Stimulated activated CD4-positive, alpha-beta T cell treated with anti-CD3 and anti-CD28 coated beads, Interleukin-1b, Interleukin-23, amount 100 ng/mL, for 48 hours (primary cell): Measurements from ENCODE around the gene CORO1C.
A peak's percentile ranks its signal among the peaks of the same experiment; 100 is the strongest.
"Not testable (repeated sequence)": the region's sequence is repeated elsewhere in the genome, so short reads cannot be mapped to it uniquely, and the experiment has no call there.

Experiments used
- DNase-seq: peaks from one replicate; pipeline ENCODE4 v3.0.0-alpha.2; 2020

The CORO1C gene

DNA sequence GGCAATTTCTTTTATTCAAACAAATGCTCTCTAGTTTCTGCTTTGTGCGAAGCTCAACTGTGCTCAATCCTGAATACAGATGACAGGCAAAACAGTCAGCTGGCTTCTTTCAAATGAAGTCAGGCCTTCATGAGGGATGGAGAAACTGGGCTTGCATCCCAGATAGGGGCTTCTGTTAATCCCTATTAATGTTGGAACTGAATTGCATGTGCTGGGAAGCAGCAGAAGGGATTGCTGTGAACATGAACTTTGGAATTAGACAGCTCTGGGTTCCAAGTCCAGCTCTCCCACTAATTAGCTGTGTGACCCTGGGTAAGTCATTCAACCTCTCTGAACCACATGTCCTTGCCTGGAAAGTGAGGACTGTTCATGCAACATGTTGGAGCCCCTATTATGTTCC, 21.1 kb upstream of the CORO1C start:
- no peak for DNase-seq

DNA sequence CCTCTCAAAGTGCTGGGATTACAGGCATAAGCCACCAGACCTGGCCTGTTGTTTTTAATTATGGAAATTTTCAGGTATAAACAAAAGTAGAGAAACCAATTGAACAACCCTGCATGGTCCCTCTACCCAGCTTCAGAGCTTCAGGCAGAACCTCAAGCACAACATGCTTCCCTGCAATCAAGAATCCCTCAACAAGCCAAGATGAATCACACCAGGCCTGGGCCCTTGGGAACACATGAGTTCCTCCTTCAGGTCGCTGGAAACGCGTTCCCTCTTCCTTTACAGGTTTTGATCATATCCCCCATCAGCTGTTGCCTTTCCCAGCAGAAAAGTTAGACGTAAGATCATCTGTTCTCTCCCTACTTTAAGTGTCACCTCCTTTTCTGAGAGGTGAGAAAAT, 20.5 kb upstream of the CORO1C start:
- no peak for DNase-seq

DNA sequence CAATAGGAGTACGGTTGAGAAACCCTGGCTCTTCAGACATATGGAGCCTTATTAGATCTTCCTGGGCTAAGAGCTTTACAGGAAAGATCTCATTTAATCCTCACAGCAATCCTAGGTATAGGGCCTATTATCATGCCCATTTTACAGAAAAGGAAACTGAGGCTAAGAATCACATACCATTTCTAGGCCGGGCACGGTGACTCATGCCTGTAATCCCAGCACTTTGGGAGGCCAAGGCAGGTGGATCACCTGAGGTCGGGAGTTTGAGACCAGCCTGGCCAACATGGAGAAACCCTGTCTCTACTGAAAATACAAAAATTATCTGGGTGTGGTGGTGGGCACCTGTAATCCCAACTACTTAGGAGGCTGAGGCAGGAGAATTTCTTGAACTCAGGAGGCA, 19.7 kb upstream of the CORO1C start:
- DNase-seq: not testable (repeated sequence)

DNA sequence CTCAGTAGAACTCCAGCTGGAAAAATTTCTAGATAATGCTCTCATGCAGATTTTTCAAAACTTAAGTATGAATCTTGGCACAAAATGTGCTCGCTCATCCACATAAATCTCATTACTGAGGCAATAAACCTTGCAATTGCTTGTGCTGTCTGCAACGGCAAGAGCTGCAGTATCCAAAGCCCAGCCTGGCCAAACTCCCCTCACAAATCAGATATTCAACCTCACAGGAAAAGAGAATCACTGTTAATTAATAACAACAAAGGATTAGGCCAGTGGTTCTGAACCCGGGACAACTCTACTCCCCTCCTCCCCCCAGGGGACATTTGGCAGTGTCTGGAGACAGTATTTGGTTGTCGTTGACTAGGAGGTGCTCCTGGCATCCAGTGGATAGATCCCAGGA, 19.2 kb upstream of the CORO1C start:
- no peak for DNase-seq

DNA sequence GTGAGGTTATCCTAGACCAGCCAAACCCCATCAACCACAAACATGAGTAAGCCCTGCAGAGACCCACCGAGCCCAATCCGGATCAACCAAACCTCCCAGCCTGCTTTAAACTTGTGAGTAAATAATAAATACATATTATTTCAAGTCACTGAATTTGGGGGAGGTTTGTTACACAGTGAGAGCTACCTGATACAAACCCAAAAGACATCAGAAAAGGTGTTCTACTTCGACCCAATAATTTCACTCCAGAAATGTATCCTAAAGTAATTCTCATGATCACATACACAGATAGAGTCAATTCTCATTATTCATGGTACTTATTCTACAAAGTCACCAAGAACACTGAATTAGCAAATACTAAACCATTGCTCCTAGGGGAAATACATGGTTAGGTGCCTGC, 16.2 kb upstream of the CORO1C start:
- DNase-seq: no peak

DNA sequence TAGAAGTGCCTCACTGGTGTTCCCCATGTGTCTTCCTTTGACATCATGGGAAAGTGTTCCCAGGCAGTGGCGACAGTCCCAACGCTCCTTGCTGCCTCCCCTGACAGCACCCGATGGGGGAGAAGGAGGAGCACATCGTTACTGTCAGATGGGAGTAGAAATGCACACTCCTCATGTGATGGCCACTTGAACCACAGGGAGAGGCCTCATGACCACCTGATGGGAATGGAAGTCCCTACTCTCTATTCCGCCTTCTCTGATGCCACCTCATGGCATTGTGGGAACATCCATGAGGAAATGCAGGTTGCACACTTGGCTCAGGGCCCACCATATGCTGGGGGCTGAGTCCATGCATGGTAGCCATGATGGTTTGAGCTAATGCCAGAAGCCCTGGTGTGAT, 14.3 kb upstream of the CORO1C start:
- DNase-seq: no peak

DNA sequence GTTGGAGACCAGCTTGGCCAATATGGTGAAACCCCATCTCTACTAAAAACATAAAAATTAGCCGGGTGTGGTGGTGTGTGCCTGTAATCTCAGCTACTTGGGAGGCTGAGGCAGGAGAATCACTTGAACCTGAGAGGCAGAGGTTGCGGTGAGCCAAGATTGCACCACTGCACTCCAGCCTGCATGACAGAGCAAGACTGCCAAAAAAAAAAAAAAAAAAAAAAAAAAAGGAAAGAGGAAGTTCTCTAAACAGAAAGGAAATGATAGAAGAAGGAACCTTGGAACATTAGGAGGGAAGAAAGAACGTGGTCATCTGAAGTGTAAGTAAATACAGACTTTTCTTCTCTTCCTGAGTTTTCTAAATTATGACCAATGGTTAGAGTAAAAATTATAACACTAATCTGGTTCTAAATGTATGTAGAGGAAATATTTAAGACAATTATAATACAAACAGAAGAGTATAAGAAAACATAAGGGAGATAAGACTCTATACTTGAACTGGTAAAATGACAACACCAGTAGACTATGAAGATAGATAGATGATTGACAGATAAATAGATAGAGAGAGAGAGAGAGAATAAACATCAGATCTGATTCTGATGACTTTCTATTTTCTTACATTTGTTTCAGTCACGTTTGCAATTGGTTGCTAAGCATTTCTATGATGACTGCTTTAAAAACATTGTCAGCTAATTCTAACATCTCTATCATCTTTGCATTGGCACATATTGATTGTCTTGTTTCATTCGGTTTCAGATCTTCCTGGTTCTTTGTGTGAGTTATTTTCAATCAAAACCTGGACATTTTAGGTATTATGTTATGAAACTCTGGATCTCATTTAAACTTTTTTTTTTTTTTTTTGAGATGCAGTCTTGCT, 12.9 kb upstream of the CORO1C start:
- DNase-seq: no peak

DNA sequence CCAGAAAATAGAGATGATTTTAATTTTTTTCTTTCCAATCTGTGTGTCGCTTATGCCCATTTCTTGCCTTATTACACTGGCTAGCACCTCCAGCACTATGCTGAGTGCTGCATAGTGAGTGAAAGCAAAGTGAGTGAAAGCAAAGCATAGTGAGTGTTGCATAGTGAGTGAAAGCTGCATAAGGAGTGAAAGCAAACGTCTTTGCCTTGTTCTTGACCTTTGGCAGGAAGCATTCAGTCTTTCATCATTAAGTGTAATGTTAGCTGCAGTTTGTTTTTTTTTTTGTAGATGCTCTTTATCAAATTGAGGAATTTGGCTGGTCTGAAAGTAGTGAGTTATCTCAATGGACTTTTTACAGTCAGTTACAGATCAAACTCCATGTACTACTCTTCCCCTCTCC, 6.9 kb upstream of the CORO1C start:
- DNase-seq: no peak

DNA sequence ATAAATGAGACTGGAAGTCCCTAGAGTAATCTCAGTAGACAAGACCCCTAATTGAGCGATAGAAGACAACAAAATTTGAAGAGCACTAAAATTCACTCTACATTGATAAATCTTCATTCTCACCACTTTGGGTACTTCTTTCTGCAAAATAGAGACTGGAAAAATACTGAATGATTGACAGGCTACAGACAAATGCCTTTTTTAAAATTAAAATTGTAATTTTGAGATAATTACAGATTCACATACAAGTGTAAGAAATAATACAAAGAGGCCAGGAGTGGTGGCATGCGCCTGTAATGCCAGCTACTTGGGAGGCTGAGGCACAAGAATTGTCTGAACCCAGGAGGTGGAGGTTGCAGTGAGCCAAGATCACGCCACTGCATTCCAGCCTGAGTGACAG, 4.5 kb upstream of the CORO1C start:
- DNase-seq: no peak

DNA sequence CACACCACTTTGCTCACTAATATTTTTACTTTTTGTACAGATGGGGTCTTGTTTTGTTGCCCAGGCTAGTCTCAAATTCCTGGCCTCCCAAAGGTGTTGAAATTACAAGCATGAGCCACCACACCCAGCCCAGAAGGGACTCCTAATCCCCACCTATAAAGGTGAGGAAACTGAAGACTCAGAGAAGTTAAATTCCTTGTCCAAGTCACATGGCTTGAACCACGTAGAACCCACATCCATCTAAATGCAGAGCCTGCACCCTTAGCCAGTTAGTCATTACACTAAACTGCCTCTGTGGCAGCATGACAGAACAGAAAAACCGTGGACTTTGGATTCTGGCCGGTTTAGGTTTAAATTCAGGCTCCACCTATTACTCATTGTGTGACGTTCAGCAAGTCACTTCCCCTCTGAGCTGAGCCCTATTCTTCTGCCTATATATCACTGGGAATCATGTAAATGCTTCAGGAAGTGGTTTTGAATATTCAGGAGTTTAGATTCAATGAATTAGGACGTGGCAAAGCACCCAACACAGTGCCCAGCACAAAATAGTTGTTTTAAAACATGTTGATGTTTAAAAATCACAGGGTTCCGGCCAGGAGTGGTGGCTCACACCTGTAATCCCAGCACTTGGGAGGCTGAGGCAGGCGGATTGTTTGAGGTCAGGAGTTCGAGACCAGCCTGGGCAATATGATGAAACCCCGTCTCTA, 3.0 kb upstream of the CORO1C start:
- DNase-seq: peak; percentile 24

DNA sequence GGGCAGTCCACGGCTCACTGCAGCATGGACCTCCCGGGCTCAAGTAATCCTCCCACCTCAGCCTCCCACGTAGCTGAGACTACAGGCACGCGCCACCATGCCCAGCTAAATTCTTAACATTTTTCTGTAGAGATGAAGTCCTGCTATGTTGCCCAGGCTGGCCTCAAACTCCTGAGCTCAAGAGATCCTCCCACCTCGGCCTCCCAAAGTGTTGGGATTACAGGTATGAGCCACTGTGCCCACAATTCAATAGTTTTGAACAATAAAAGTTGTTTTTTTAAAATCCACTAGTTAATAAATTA, 1.9 kb upstream of the CORO1C start:
- DNase-seq: not testable (repeated sequence)

DNA sequence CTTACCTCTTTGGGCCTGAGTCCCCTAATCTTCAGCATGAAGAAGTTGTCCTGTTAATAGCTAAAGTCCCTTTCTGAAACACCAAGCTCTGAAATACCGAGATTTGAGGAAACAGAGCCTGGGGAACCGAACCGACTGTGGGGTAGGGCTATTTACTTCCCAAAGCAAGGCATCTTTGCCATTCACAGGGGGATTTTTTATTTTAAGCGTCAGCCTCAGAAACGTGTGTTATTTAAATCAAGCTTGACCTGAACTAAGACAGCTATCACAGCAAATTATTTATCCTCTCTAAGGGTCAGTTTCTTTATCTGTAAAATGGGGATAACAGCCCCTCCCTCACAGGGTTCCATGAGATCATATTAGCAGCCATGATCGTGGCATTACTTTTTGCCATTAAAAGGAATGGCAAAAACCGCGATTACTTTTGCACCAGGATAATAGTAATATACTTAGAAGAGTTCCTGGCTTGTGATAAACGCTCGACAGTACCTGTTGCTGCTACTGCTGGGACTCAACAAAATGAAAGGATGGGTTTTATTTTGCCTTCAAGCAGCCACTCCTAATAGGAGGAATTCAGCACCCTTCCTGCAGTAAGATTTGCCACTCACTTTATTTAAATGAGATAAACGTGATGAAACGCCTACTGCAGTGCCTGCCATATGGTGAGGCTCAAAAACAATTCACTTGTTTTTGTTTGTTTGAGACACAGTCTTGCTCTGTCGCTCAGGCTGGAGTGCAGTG, 1.3 kb upstream of the CORO1C start:
- DNase-seq: no peak

DNA sequence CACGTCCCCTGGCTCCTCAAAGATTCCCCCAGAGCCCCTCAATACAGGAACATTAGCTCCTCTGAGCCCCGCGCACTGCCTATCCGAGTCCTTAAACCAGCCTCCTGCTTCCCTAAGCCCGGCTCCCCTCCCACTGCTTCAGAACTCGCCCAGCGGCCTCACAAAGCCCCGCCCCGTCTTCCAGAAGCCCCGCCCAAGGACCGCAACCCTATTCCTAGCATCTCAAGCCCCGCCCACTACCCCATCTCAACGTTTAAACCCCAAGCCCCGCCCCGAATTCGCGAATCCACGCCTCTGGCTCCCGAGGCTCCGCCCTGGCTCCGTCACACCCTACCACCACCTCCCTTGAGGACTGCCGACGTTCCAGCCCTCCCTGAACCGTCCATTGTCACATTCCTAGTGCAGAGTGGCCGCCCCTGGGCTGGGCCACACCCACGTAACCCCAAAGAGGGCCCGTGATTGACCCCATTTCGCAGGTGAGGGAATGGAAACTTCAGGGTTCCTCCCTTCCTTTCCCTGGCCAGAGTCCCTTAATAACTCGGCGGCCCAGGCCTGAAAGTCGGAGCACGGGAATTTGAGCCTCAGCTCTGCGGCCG, 646 bp upstream of the CORO1C start:
- DNase-seq: peak; percentile 97

DNA sequence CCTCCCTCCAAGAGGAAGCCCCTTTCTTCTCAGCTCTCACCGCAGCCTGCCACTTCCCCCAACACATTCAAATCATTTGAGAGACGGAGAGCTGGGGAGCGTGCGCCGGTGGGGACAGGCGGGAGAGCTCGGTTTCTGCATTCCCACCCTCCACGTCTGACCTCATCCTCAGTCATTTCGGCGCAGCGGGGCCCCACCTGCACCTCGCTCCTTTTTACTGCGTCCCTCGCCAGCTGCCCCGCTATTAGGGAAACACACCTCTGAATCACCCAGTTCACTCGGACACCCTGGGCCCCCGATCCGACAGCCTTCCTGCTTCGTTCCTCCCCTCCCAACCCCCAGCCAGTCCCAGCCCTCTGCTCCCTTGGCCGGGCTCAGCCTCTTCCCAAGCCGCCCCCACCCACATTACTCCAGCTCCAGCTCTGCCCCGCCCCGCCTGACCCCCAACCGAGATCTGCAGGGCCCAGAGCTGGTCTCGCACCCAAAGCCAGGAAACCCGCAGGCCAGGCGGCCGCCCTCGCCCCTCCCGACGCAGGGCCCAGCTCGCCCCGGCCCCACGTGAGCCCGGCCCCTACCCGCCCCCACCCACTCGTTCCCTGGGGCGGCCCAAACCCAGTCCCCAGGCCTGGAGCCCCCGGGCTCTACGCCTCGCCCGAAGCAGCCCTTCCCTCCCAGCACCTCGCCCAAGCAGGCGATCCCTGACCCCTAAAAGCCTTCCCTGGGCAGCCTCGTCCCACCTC, 783 bp downstream of the CORO1C start:
- DNase-seq: peak; percentile 48

DNA sequence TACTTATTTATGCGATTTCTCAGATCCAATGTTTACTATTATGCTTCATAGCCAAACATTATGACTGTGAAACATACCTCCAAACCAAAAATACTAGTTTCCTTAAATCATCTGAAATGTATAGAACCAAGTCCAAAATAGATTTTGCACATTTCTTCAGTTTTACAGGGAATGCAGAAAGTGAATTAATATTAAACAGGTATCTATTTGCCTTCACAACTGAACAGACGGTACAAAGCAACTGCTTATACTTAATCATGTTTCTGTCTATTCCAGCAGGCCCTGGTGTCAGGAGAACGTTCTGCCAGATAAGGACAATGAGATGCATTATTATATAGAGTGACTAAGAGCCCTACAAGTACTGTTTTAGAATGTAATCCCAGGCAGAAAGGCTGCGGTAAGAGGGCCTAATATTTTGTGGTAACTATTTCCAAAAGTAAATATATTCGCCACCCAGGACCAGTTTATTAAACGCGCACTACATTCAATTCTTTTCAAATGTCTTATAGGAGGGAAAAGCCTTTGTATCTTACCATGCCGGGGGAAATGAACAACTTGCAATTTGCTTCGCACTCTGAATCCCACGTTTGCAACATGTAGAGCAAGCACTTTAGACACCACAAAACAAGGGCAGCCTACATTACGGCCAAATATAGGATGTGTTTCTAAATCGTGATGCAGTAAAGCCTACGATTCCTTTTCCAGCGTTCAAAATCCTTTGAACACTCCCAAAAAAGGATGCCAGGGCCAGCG, 1.5 kb downstream of the CORO1C start:
- DNase-seq: no peak

DNA sequence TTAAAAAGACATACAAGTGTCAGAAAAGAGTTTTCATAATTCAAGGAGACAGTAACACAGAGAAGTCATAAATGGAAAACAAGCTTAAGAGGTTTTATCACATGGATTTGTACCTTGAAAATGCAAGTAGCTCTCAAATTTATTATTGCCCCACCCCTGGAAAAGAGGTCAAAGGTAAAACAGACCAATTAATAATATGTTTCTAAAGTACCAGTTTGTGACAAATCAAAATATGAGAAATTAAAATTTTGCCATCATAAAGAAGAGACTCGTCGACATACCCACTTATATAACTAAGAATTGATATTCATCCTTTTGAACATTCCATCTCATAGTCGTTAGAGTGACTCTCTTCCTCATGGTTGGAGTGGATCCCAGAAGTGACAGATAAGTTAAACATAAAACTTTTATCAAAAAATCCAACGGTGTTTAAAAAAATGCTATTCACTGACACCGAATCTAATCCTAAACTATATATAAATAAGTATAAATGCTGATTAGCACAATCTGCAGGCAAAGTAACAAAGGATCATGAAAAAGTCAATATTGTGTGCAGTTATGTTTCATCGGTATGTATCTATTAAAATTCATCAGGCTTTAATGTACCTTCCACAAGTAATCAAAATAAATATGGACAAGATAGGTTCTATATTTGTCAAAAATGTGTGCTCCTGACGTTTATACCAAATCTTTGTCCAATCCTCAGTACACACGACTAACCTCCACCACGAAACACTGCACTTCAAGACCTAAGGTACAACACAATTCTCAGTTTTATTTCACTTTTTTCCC, 2.3 kb downstream of the CORO1C start:
- no peak for DNase-seq

DNA sequence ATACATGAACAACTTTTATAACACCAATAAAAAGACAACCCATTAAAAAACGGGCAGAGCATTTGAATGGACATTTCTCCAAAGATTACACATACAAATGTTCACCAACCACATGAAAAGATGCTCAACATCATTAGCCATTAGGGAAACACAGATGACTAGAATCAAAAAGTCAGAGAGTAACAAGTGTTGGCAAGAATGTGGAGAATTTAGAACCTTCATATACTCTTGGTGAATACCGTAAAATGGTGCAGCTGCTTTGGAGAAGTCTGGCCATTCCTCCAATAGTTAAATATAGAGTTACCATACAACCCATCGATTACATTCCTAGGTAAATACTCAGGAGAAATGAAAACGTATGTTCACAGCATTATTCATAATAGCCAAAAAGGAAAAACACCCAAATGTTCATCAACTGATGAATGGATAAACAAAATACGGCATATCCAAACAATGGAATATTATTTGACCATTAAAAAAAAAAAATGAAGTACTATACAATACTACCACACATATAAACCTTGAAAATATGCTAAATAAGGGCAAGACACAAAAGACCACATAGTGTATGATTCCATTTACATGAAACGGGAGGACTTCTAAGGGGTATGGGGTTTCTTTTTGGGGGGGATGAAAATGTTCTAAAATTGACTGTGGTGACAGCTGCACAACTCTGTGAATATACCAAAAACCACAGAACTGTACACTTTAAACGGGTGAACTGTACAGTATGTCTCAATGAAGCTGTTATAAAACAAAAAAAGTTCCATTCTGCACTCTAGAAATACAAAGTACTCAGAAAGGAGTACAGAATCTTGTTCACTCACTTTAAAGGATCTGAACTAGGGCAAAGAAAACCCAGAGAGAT, 3.2 kb downstream of the CORO1C start:
- no peak for DNase-seq

DNA sequence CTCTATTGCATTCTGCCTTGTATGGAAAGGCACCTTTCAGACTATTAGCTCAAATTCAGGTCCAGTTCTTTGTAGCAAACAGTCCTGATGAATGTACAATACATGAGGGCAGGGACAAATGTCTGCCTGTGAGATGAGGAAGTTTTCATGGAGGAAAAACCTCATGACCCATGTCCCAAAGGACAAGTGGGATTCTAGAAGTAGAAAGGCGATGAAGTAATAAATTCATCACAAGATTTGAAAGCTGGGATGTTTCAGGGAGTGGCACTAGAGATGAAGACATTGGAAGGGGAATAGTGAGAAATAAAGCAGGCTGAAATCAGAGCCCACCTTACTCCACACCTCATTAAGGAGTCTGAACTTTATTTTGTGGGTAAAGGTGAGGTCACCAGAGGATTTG, 4.2 kb downstream of the CORO1C start:
- DNase-seq: no peak

DNA sequence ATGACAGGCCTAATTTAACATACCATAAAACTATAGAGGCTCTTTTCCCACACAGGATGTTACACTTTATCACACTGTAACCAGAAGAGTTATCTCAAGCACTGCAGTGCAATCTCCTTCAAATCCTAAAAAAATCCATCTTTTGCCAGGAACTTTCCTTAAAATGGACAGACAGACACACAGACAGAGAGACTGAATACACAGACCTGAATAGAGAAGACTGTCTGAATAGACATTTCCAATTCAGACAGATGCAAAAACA, 6.5 kb downstream of the CORO1C start:
- DNase-seq: no peak
